Common myeloid progenitor, CD34-positive (primary cell): ENCODE measurements around the gene COX5A.
A peak's percentile ranks its signal among the peaks of the same experiment; 100 is the strongest.

ENCODE experiments used
- CTCF ChIA-PET: fragments of 350-600 bp; sonication (Branson Sonifier 250); formaldehyde crosslinking; loops from one replicate; lab custom pipeline; 2021; ENCODE audit warnings: antibody characterized with exemption; lab: Charles Lee
- POLR2A ChIA-PET: fragments of 350-600 bp; sonication (Branson Sonifier 250); formaldehyde crosslinking; loops from one replicate; lab custom pipeline; 2021; ENCODE audit warnings: antibody characterized with exemption; lab: Charles Lee
- DNase-seq, 3 donors: peaks; one replicate each; pipeline versions ENCODE4 v3.0.0 to v3.0.0-alpha.2; 2013
- H3K27ac ChIP-seq, 2 experiments: 1 replicate in 1 of 2; 2 replicates in 1 of 2; pipeline ENCODE4 v1.7.0; 2013; ENCODE audit warnings: inconsistent platforms in 2 of 2, low read length in 2 of 2, mild to moderate bottlenecking in 2 of 2, low read depth in 1 of 2, moderate library complexity in 1 of 2; ENCODE audit not compliant: severe bottlenecking in 2 of 2, insufficient read depth in 1 of 2, poor library complexity in 1 of 2
- H3K27me3 ChIP-seq, 5 experiments: replicated peaks in 2 of 5; 1 replicate in 3 of 5; 2 replicates in 2 of 5; pipeline versions ENCODE4 v1.6.1 to v1.7.0; 2013; ENCODE audit warnings: low read length in 4 of 5, mild to moderate bottlenecking in 2 of 5, moderate library complexity in 2 of 5, inconsistent platforms in 1 of 5; ENCODE audit not compliant: insufficient read depth in 5 of 5, control insufficient read depth in 4 of 5
- H3K36me3 ChIP-seq, 4 experiments: 1 replicate in 2 of 4; 2 replicates in 2 of 4; pipeline versions ENCODE4 v1.6.1 to v1.7.0; 2013; ENCODE audit warnings: low read length in 3 of 4, control low read depth in 1 of 4, mild to moderate bottlenecking in 1 of 4; ENCODE audit not compliant: control insufficient read depth in 4 of 4, insufficient read depth in 4 of 4
- H3K4me1 ChIP-seq, 4 experiments: 1 replicate in 3 of 4; 2 replicates in 1 of 4; pipeline versions ENCODE4 v1.6.1 to v1.7.1; 2013; ENCODE audit warnings: low read length in 3 of 4, mild to moderate bottlenecking in 3 of 4, control low read depth in 1 of 4, inconsistent platforms in 1 of 4, moderate library complexity in 1 of 4; ENCODE audit not compliant: control insufficient read depth in 4 of 4, insufficient read depth in 4 of 4; ENCODE audit errors: control extremely low read depth in 1 of 4
- H3K4me3 ChIP-seq, 7 experiments: 1 replicate in 4 of 7; 2 replicates in 3 of 7; pipeline versions ENCODE4 v1.5.1 to v1.7.0; 2013; ENCODE audit warnings: mild to moderate bottlenecking in 7 of 7, low read length in 6 of 7, moderate library complexity in 6 of 7, inconsistent platforms in 2 of 7, low read depth in 2 of 7, control low read depth in 1 of 7; ENCODE audit not compliant: insufficient read depth in 4 of 7, control insufficient read depth in 1 of 7; ENCODE audit errors: extremely low read depth in 1 of 7
- H3K9me3 ChIP-seq, 5 experiments: 1 replicate in 4 of 5; 2 replicates in 1 of 5; pipeline versions ENCODE4 v1.6.1 to v1.7.1; 2013; ENCODE audit warnings: low read length in 4 of 5, mild to moderate bottlenecking in 2 of 5, inconsistent platforms in 1 of 5, low read depth in 1 of 5, moderate library complexity in 1 of 5; ENCODE audit not compliant: control insufficient read depth in 4 of 5, insufficient read depth in 2 of 5; ENCODE audit errors: control extremely low read depth in 1 of 5
- WGBS: methylation state at CpG from one replicate; pipeline ENCODE4 v1.1.5; 2013; ENCODE audit not compliant: insufficient coverage; 5-methylcytosine and 5-hydroxymethylcytosine counted together

The COX5A gene

GRCh38 chr15:74976159-74976558, 38.3 kb upstream of the COX5A start:
- Histone ChIP-seq H3K9me3 (no peaks in the 10 kb centered on the region), H3K27me3 (peaks cover 0 to 3% (median 0%) of the 10 kb centered on the region in 5 experiments), H3K4me1 (no peaks in the 10 kb centered on the region), H3K4me3 (no peak overlapping the region), H3K27ac (no peak overlapping the region), H3K36me3 (no peaks in the 10 kb centered on the region)
- CTCF ChIA-PET: interaction anchor here (1.0 kb wide), 2 partner anchors 12 to 25 kb away, joined by 3 read pairs; no protein-coding TSS in a partner anchor
- WGBS: 100% methylated on average over 1 of the region's 1 CpG
- peak in 1 of 3 donors; percentile 29 for DNase-seq
- POLR2A ChIA-PET: no interaction called here

- no peak for DNase-seq
- peaks cover 0 to 2% (median 0%) of the 10 kb centered on the region in 5 experiments for H3K27me3 ChIP-seq
- POLR2A ChIA-PET: interaction anchor here (0.6 kb wide), 2 partner anchors 177 to 274 kb away, joined by 3 read pairs; no protein-coding TSS in a partner anchor
- H3K4me1 ChIP-seq: no peaks in the 10 kb centered on the region
- H3K4me3 ChIP-seq: no peak overlapping the region
- WGBS: no CpG with 5 or more reads among the region's 5 CpGs
- CTCF ChIA-PET: interaction anchor here (1.1 to 1.5 kb wide), 2 partner anchors 11 to 43 kb away, joined by 3 to 4 read pairs; no protein-coding TSS in a partner anchor
- H3K9me3 ChIP-seq: no peaks in the 10 kb centered on the region
- H3K27ac ChIP-seq: no peak overlapping the region
- H3K36me3 ChIP-seq: no peaks in the 10 kb centered on the region
These were observed 29.8 kb upstream of the COX5A start for GRCh38 chr15:74967670-74968069.

GRCh38 chr15:74964794-74965193, 26.9 kb upstream of the COX5A start:
- Histone ChIP-seq H3K36me3 (no peaks in the 10 kb centered on the region), H3K4me3 (no peak overlapping the region), H3K27ac (no peak overlapping the region), H3K4me1 (peaks cover 0 to 5% (median 1%) of the 10 kb centered on the region in 4 experiments), H3K9me3 (no peaks in the 10 kb centered on the region), H3K27me3 (peaks cover 2 to 17% (median 7%) of the 10 kb centered on the region in 5 experiments)
- DNase-seq: no peak
- WGBS: 34% methylated on average over 2 of the region's 3 CpGs
- ChIA-PET POLR2A (no interaction called here), CTCF (interaction anchor here (1.2 kb wide), 3 partner anchors 11 to 247 kb away, joined by 3 to 6 read pairs (median 3); no protein-coding TSS in a partner anchor)

GRCh38 chr15:74963213-74963612, 25.3 kb upstream of the COX5A start:
- CTCF ChIA-PET: interaction anchor here (1.0 to 1.5 kb wide), 3 partner anchors 9 to 27 kb away, joined by 3 to 5 read pairs (median 3); no protein-coding TSS in a partner anchor
- WGBS: 100% methylated on average over 2 of the region's 4 CpGs
- Histone ChIP-seq H3K4me3 (no peak overlapping the region), H3K27ac (no peak overlapping the region), H3K9me3 (no peaks in the 10 kb centered on the region), H3K36me3 (no peaks in the 10 kb centered on the region), H3K27me3 (peaks cover 2 to 25% (median 23%) of the 10 kb centered on the region in 5 experiments), H3K4me1 (peaks cover 0 to 21% (median 16%) of the 10 kb centered on the region in 4 experiments)
- POLR2A ChIA-PET: interaction anchor here (0.6 kb wide), 1 partner anchor 265 kb away, joined by 3 read pairs; no protein-coding TSS in a partner anchor
- no peak for DNase-seq

GRCh38 chr15:74962671-74963070, 24.8 kb upstream of the COX5A start:
- H3K4me3 ChIP-seq: no peak overlapping the region
- ChIA-PET POLR2A (no interaction called here), CTCF (interaction anchor here (1.0 to 1.1 kb wide), 2 partner anchors 8 to 12 kb away, joined by 3 read pairs; no protein-coding TSS in a partner anchor)
- peaks cover 0 to 26% (median 20%) of the 10 kb centered on the region in 4 experiments for H3K4me1 ChIP-seq
- DNase-seq: no peak
- H3K9me3 ChIP-seq: no peaks in the 10 kb centered on the region
- H3K27ac ChIP-seq: no peak overlapping the region
- WGBS: 83% methylated on average over 2 of the region's 2 CpGs
- no peaks in the 10 kb centered on the region for H3K36me3 ChIP-seq
- peaks cover 2 to 30% (median 25%) of the 10 kb centered on the region in 5 experiments for H3K27me3 ChIP-seq

GRCh38 chr15:74962219-74962618, 24.3 kb upstream of the COX5A start:
- no peak overlapping the region for H3K4me3 ChIP-seq
- CTCF ChIA-PET: interaction anchor here (1.0 to 2.5 kb wide), 2 partner anchors 8 to 12 kb away, joined by 3 to 11 read pairs; no protein-coding TSS in a partner anchor
- H3K27me3 ChIP-seq: peaks cover 2 to 34% (median 27%) of the 10 kb centered on the region in 5 experiments
- H3K36me3 ChIP-seq: no peaks in the 10 kb centered on the region
- no peak for DNase-seq
- H3K4me1 ChIP-seq: peaks cover 0 to 30% (median 24%) of the 10 kb centered on the region in 4 experiments
- 97% methylated on average over 6 of the region's 8 CpGs for WGBS
- no peaks in the 10 kb centered on the region for H3K9me3 ChIP-seq
- POLR2A ChIA-PET: no interaction called here
- H3K27ac ChIP-seq: no peak overlapping the region

GRCh38 chr15:74961616-74962015, 23.7 kb upstream of the COX5A start:
- no peak overlapping the region for H3K4me3 ChIP-seq
- no peaks in the 10 kb centered on the region for H3K36me3 ChIP-seq
- no peak for DNase-seq
- H3K27me3 ChIP-seq: peaks cover 2 to 38% (median 27%) of the 10 kb centered on the region in 5 experiments
- POLR2A ChIA-PET: no interaction called here
- peaks cover 0 to 36% (median 30%) of the 10 kb centered on the region in 4 experiments for H3K4me1 ChIP-seq
- no peak overlapping the region for H3K27ac ChIP-seq
- CTCF ChIA-PET: interaction anchor here (2.5 kb wide), 1 partner anchor 11 kb away, joined by 11 read pairs; no protein-coding TSS in a partner anchor
- no peaks in the 10 kb centered on the region for H3K9me3 ChIP-seq
- WGBS: 77% methylated on average over 5 of the region's 5 CpGs
